ENCODE results near the gene LY6G5C.

LY6G5C gene

DNA sequence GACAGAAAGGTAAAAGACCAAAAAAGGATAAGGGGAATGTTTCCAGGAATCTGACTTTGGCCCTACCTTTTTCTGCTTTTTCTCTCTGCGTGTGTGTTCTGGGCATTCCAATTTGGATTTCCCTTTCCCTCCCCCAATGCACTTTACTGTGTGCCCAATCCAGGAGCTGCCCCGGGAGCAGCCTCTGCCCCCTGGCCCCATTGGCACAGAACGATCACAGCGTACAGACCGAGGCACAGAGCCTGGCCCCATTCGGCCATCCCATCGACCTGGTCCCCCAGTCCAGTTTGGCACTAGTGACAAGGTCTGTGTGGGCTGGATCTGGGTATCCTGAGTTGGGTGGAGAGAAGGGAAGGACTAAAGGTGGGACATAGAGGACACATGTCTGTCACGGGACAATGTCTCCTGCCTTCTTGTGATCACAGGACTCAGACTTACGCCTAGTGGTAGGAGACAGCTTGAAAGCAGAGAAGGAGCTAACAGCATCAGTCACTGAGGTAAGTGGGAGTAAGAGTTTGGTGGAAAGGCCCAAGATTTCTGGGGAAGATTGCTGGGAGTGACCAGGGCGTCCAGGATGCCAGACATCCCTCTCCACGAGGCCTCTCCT lies 45.8 kb downstream of the LY6G5C start:
- DNase-seq = no peak

DNA sequence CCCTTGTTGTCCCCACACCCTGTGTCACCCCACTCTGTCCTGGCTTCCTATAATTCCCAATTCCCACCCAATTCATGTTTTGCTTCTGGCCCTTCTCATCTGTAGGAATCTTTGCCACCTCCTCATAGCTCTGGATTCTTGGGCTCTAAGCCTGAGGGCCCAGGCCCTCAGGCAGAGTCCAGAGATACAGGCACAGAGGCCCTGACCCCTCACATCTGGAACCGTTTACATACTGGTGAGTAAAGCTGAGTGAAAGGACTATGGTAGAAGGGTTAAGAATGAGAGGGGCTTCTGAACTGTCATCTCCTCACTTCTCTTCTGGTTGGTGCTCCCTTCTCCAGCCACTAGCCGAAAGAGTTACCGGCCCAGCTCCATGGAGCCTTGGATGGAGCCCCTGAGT lies 46.7 kb downstream of the LY6G5C start:
- DNase-seq = no peak

DNA sequence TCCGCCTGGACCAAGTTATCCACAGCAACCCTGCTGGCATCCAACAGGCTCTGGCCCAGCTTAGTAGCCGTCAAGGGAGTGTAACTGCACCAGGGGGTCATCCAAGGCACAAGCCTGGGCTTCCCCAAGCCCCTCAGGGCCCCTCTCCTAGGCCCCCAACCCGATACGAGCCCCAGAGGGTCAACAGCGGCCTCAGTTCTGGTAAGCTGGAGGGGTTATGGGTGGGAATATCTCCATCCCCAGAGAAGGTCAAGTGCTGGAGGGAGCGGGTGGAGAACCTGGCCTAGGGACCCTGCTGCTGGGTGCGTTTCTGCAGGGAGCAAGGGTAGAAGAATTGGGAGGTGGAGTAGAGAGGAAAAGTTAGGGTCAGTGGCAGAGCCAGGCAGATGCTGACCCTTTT lies 47.4 kb downstream of the LY6G5C start:
- DNase-seq = no peak

DNA sequence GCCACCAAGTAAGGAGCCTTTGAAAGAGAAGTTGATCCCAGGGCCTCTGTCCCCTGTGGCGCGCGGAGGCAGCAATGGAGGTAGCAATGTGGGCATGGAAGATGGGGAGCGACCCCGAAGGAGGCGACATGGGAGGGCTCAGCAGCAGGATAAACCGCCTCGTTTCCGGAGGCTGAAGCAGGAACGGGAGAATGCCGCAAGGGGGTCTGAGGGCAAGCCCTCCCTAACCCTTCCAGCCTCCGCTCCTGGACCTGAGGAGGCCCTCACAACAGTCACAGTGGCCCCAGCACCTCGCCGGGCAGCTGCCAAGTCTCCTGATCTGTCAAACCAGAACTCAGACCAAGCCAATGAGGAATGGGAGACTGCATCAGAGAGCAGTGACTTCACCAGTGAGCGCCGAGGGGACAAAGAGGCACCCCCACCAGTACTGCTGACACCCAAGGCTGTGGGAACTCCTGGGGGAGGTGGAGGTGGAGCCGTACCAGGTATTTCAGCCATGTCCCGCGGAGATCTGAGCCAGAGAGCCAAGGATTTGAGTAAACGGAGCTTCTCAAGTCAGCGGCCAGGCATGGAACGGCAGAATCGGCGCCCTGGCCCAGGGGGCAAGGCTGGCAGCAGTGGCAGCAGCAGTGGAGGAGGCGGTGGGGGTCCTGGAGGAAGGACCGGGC lies 48.5 kb downstream of the LY6G5C start:
- no peak for DNase-seq

GRCh38 chr6:31631681-31632278 lies 49.1 kb downstream of the LY6G5C start:
- no peak for DNase-seq

DNA sequence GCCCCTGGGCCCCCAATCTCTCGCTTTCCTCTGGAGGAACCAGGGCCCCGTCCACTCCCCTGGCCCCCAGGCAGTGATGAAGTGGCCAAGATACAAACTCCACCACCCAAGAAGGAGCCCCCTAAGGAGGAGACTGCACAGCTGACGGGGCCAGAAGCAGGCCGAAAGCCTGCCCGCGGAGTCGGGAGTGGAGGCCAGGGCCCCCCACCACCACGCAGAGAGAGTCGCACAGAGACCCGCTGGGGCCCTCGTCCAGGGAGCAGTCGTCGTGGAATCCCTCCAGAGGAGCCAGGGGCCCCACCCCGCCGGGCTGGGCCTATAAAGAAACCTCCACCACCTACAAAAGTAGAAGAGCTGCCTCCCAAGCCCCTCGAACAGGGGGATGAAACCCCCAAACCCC lies 49.7 kb downstream of the LY6G5C start:
- DNase-seq = no peak

GRCh38 chr6:31630177-31630934 lies 50.5 kb downstream of the LY6G5C start:
- DNase-seq = no peak

- no peak for DNase-seq
Measured at GRCh38 chr6:31629014-31629413, 51.9 kb downstream of the LY6G5C start.

- DNase-seq = no peak
Measured at GRCh38 chr6:31627690-31628287, 53.1 kb downstream of the LY6G5C start.

DNA sequence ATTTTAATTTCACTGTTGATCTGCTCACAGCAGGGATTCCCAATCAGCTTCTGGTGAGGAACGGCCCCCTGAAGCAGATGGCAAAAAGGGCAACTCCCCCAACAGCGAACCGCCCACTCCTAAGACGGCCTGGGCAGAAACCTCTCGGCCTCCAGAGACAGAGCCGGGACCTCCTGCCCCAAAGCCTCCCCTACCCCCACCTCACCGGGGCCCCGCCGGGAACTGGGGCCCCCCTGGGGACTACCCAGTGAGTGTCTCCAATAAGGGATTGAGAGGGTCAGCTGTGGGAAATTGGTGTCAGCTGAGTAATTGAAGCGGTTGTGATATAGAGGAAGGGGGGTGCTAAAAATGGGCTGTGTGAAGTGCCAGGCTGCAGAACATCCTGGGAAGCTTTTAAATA lies 53.9 kb downstream of the LY6G5C start:
- DNase-seq = no peak
